CD4-positive, alpha-beta T cell treated with Interleukin-4 for 1 hour (primary cell): Measurements from ENCODE around the gene RIPOR2.

Experiments used
- DNase-seq, 2 donors: peaks; one replicate each; pipeline ENCODE4 v3.0.0-alpha.2; 2020 to 2022

Gene RIPOR2

GRCh38 chr6:24874776-24875533, 60.8 kb downstream of the RIPOR2 start:
- no peak for DNase-seq

DNA sequence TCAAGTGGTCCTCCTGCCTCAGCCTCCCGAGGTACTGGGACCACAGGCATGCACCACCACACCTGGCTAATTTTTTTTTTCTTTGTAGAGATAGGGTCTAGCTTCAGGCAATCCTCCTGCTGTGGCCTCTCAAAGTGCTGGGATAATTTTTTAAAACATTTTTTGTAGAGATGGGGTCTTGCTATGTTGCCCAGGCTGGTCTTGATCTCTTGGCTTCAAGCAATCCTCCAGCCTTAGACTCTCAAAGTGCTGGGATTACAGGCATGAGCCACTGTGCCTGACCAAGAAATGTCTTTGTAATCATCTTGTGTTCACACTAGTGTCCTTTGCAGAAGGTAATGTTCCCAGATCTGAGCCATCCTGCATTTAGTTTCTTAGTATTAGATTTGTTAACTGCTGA, 61.6 kb downstream of the RIPOR2 start:
- no peak for DNase-seq

DNA sequence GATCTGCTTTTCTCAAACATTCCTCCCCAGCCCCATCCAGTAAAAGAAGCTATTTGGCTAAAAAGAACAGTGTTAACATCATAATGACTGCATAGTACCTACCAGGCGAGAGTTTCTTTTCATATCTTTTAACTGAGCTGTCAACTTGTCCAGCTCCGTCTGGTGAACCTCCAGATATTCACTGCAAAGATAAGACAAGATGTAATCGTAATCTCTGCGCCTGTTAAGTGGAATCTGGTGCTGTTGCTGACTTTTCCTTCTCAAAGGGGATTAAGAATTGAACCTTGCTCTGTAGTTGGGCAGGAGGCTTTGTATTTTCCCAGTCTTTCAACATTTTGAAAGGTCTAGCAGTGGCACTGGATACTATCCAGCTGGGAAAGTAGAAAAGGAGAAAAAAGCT, 63.0 kb downstream of the RIPOR2 start:
- DNase-seq, result no peak

DNA sequence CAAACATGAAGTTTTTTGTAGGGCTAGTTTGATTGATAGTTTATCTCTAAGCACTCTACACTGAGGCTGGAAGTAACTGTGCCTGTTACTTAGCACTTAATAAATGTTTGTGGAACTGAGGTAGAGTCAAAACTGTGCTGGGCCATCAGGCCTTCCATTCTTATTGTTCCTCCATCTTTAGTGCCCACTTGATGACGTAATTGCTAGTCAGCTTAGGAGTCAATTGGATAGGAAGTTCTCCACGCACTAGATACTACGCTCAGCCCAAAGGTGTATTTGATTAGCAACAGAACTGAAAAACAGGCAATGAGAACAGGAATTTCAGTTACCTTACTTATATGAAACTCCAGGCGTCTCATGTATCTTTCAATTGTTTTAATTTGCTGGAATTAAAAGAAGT, 67.0 kb downstream of the RIPOR2 start:
- DNase-seq, result no peak

- DNase-seq, result no peak
These were observed 68.6 kb downstream of the RIPOR2 start for GRCh38 chr6:24867104-24867703.

- DNase-seq, result no peak
These were observed 70.6 kb downstream of the RIPOR2 start for GRCh38 chr6:24865161-24865560.

DNA sequence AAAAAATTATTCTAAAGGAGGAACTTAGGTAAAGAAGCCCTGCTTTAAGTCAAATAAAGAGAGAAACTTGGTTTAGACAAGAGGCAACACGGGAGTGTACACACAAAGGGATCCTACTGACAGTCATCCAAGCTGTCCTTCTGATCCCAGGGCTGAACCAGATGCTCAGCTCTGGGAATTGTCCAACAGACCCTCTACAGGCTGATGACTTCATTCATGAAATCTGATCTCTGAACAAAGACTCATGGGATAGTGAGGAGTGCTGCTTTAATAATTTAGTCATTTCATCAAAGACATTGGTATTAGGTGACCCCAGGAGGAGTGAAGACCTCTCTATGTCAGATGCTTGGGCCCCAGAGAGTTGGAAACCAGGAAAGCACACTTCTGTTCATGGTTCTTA, 71.4 kb downstream of the RIPOR2 start:
- no peak for DNase-seq

DNA sequence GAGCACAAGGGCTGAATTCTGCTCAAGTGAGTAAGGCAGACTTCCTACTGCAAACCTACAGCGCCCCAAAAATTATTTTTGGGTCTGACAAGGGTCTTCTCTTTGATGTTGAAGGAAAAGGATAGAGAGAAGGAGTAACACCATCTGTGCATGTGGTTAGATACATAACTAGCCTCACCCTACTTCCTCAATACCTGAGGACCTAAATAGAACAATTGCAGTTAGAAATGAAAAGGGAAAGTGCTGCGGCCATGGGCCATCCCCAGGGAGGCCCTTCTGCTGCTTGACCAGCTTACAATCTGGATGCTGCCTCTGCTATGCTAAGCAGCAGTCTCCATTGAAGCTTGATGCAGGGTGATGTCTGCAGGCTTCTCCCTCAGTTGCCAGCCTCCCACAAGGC, 73.8 kb downstream of the RIPOR2 start:
- DNase-seq, result no peak

DNA sequence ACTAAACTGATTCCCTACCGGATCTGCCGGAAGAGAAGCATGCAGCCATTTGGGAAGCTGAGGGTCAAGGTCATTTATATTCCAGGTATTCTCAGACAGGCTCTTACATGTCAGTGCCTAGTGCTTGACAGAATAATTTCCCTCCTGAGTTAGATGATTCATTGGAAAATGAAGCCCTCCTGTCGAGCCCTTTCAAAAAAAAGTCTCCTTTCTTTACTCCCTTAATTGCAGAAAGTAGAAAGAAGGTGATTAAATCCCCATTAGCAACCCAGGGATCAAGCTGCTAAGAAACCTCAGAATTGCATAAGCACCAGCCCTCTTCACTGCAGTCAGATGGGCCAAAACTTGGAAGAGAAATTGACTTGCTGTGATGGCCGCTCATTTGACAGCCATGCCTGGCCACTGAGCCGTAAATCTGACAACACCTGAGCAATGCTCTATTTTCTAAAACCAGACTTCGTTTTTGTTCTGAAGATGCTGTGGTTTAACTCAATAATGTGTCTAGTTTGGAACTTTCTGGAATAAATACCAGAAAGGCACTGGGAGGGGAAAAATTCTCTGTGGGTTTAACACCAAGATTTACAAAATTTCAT, 76.1 kb downstream of the RIPOR2 start:
- DNase-seq, result no peak

- DNase-seq, result no peak
These were observed 76.6 kb downstream of the RIPOR2 start for GRCh38 chr6:24859132-24859531.

DNA sequence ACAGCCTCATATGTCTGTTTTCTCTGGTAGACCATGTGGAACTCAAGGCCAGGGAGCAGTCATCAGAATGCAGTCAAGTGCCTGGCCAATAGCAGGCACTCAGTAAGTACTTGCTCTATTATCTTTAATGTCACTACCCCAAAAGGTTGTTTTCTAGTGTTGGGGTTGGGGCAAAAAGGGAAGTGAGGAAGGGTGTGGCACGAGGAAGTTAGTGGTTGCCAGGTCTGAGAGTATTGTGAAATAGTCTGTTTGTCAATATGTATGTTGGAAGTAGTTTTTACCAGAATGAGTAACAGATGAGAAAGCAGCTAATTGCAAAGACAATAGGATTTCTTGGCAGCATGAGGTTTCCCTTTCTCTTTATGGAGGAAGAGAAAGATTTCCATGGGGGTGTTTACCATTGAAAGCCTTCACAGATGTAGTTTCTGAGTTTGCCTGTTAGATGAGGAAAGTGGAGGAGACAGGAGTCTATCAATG, 77.5 kb downstream of the RIPOR2 start:
- peak; percentile 74 to 78 for DNase-seq

DNA sequence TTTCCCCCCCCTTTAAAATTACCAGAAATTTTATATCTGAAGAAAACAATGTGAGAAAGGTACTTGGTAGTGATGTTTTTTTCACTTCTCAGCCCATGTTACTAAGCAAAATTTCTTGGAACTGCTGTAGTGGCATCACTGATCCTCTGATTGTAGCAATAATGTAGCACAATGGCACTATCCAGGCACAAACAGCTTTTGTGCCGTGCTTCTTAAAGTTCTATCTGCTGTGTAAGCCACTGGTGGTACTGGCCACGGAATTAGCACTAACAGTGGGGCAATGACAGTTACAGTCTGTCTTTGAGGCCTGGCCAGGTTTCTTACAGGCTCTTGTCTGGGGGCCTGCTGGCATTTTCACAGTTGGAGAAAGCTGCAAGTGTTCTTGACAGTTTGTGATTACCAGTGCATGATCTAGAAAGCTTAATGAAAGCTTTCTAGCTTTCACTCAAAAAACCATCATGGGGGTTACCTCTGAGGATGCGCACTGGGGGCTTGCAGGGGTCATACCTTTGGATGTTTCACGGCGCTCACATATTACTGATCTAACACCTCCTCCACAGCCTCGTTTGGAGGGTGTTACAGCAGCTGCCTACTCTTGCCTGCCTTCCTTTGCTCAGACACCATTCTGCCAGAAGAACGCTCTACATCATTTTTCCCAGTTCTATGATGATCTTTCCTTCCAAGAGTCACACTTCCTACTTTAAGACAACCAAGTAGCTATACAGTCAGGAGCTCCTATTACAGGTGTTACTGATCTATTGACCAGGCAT, 78.7 kb downstream of the RIPOR2 start:
- peak; percentile 40 to 58 for DNase-seq

DNA sequence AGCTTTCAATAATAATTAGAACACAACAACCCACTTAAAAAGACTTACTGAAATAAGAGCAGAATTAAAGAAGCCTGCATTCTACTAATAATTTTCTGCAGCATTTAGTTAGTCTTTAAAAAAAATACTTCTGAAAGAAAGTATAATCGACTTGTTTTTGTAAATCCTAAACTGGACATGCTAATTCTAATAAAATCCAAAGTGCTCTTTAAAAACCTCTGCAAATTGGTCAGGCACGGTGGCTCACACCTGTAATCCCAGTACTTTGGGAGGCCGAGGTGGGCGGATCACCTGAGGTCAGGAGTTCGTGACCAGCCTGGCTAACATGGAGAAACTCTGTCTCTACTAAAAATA, 79.5 kb downstream of the RIPOR2 start:
- no peak for DNase-seq

DNA sequence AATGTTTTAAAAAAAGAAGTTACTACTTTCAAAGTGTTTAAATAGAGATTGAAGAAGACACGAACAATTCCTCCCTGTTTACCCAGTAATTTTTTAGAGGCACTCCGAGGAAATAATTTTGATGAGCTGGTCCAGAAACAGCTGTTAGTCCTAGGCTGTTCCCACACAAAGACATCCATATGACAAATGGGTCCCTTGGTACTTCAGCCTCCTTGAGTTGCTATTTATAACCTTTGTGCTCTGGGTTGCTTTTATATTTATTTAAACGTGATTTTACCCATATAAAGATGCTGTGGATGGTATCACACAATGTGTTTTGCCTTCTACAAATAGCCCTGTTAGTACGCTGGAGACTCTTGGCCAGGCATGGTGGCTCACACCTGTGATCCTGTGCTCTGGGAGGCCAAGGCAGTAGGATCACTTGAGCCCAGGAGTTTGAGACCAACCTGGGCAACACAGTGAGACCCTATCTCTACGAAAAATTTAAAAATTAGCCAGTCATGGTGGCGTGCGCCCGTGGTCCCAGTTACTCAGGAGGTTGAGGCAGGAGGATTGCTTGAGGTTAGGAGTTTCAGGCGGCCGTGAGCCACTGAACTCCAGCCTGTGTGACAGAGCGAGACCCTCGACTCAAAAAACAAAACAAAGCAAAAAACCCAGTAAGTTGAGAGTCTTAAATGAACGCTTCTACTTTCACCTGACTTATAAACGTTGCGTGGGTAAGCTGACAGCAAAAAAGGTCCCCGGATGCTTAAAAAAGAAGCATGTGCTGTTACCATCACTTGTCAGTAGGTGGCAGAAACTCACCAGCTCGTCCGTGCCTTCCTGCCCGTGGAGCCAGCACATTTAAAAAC, 80.1 kb downstream of the RIPOR2 start:
- DNase-seq, result peak; percentile 80 to 85

GRCh38 chr6:24854077-24854666, 81.6 kb downstream of the RIPOR2 start:
- DNase-seq, result no peak

DNA sequence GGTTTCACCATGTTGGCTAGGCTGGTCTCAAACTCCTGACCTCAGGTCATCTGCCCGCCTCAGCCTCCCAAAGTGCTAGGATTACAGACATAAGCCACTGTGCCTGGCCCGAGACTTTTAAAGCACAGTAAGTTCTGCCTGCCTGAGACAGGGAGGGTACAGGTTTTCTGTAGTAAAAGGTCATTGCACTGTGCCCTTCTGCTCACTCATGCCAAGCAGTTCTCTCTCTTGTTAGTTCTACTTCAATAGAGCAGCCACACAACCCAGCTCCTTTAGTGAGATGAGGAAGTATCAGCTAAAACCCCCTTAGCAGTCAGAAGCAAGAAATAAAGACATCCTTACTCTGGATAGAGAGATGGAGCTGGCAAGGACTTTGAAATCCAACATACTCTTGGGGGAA, 84.7 kb downstream of the RIPOR2 start:
- no peak for DNase-seq

- DNase-seq, result no peak
These were observed 86.0 kb downstream of the RIPOR2 start for GRCh38 chr6:24849713-24850112.

DNA sequence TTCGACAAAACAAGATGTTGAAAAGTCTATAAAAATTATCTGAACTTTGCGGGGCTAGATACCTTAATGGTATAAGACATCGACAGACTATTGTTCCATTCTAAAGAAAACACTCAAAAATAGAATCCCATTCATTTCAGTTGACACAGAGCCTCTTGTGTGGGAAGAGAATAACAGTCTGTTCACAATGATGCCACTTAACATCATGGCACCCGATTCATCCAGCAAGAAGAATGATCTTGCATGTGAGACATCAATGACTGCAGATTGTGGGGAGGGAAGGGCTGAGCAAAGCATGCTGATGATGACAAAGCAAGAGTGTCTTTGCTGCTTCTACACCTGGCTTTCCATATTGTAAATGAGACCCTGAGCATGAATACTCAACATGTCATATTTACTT, 87.3 kb downstream of the RIPOR2 start:
- DNase-seq, result no peak

DNA sequence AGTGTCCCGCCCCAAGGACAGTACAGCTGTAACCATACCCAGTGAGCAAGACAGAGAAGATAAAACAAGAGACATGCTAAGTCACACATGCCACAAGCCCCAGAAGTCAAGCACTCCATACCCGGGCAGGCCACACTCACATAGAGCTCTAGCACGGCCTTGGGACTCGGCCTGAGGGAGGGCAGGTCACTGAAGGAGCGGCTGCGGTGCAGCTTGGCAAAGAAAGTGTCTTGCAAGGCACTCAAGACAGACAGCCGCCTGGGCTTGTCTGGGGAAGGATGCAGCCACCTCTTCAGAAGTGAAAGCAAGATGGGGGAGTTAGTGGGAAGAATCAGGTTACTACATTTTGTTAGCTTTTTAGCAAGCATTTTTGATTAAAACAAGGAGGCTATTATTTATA, 88.4 kb downstream of the RIPOR2 start:
- no peak for DNase-seq

- no peak for DNase-seq
These were observed 90.2 kb downstream of the RIPOR2 start for GRCh38 chr6:24845578-24845977.

GRCh38 chr6:24844903-24845302, 90.9 kb downstream of the RIPOR2 start:
- no peak for DNase-seq

DNA sequence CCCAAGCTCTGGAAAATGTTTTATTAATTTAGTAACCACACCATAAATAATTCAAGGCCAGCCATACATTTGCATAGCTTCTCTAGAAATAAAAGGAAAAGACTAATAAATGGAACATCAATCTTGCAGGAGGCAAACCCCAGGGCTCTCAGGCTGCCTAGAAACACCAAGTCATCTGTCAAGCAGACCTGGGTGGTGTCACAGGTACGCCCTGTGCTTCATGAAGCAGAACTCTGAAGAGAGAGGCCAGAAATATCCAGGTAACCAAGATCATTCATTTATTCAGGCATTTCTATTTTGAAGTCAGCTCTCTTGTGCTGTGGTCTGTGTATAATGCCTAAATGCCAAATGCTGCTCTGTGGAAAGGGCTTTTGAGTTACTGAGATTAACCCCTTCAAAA, 91.7 kb downstream of the RIPOR2 start:
- no peak for DNase-seq
